ENCODE results near the gene RPL5.

Gene RPL5

GRCh38 chr1:92853299-92853698 lies 21.5 kb downstream of the RPL5 start:
- H3K4me3 ChIP-seq, result no peak overlapping the region
- no peaks in the 10 kb centered on the region for H3K9me3 ChIP-seq
- DNase-seq (ENCODE audit: low spot score in 2 of 2), result no peak
- in situ Hi-C loops (cut with MboI; ENCODE audit: low sequenced_read_pairs), result no loop called here
- no peaks in the 10 kb centered on the region for H3K27me3 ChIP-seq (ENCODE audit: low read depth)
- no peaks in the 10 kb centered on the region for H3K36me3 ChIP-seq (replicated peaks)
- no peaks in the 10 kb centered on the region for H3K4me1 ChIP-seq

GRCh38 chr1:92854101-92854785 lies 22.4 kb downstream of the RPL5 start:
- H3K4me1 ChIP-seq, result 0 out of 2 replicates have a peak, but pooled peaks cover 2% of the 10 kb centered on the region
- in situ Hi-C loops (cut with MboI; ENCODE audit: low sequenced_read_pairs), result no loop called here
- H3K27me3 ChIP-seq (ENCODE audit: low read depth), result no peaks in the 10 kb centered on the region
- no peaks in the 10 kb centered on the region for H3K36me3 ChIP-seq (replicated peaks)
- H3K4me3 ChIP-seq, result no peak overlapping the region
- H3K9me3 ChIP-seq, result no peaks in the 10 kb centered on the region
- DNase-seq (ENCODE audit: low spot score in 2 of 2), result no peak

GRCh38 chr1:92855236-92855635 lies 23.4 kb downstream of the RPL5 start:
- DNase-seq (ENCODE audit: low spot score in 2 of 2), result no peak
- Histone ChIP-seq H3K9me3 (no peaks in the 10 kb centered on the region), H3K4me3 (no peak overlapping the region), H3K27me3 (ENCODE audit: low read depth) (no peaks in the 10 kb centered on the region), H3K4me1 (0 out of 2 replicates have a peak, but pooled peaks cover 3% of the 10 kb centered on the region), H3K36me3 (replicated peaks) (no peaks in the 10 kb centered on the region)
- in situ Hi-C loops (cut with MboI; ENCODE audit: low sequenced_read_pairs), result no loop called here

GRCh38 chr1:92857817-92858216 lies 26.0 kb downstream of the RPL5 start:
- in situ Hi-C loops (cut with MboI; ENCODE audit: low sequenced_read_pairs), result no loop called here
- H3K27me3 ChIP-seq (ENCODE audit: low read depth), result no peaks in the 10 kb centered on the region; the same call in 1 of the 2 replicates
- no peaks in the 10 kb centered on the region for H3K36me3 ChIP-seq (replicated peaks)
- DNase-seq (ENCODE audit: low spot score in 2 of 2), result no peak
- no peaks in the 10 kb centered on the region for H3K9me3 ChIP-seq
- H3K4me1 ChIP-seq, result 0 out of 2 replicates have a peak, but pooled peaks cover 3% of the 10 kb centered on the region
- H3K4me3 ChIP-seq, result no peak overlapping the region

GRCh38 chr1:92858564-92859399 lies 26.9 kb downstream of the RPL5 start:
- Histone ChIP-seq H3K9me3 (no peaks in the 10 kb centered on the region), H3K27me3 (ENCODE audit: low read depth) (no peaks in the 10 kb centered on the region; the same call in 1 of the 2 replicates), H3K4me3 (no peak overlapping the region), H3K4me1 (0 out of 2 replicates have a peak, but pooled peaks cover 3% of the 10 kb centered on the region), H3K36me3 (replicated peaks) (no peaks in the 10 kb centered on the region)
- in situ Hi-C loops (cut with MboI; ENCODE audit: low sequenced_read_pairs), result no loop called here
- DNase-seq (ENCODE audit: low spot score in 2 of 2), result peak; percentile 65 to 75

- Histone ChIP-seq H3K4me3 (no peak overlapping the region), H3K36me3 (replicated peaks) (no peaks in the 10 kb centered on the region), H3K4me1 (0 out of 2 replicates have a peak, but pooled peaks cover 3% of the 10 kb centered on the region), H3K27me3 (ENCODE audit: low read depth) (no peaks in the 10 kb centered on the region; the same call in none of the 2 replicates), H3K9me3 (no peaks in the 10 kb centered on the region)
- DNase-seq (ENCODE audit: low spot score in 2 of 2), result no peak
- in situ Hi-C loops (cut with MboI; ENCODE audit: low sequenced_read_pairs), result loop anchor here (5.0 kb wide), 1 partner anchor 133 kb away; no protein-coding TSS in a partner anchor
Measured at GRCh38 chr1:92859400-92860039, 27.7 kb downstream of the RPL5 start.

- DNase-seq (ENCODE audit: low spot score in 2 of 2), result no peak
- H3K4me1 ChIP-seq, result 0 out of 2 replicates have a peak, but pooled peaks cover 3% of the 10 kb centered on the region
- no peaks in the 10 kb centered on the region; the same call in none of the 2 replicates for H3K27me3 ChIP-seq (ENCODE audit: low read depth)
- no peaks in the 10 kb centered on the region for H3K9me3 ChIP-seq
- no peak overlapping the region for H3K4me3 ChIP-seq
- H3K36me3 ChIP-seq (replicated peaks), result no peaks in the 10 kb centered on the region
- in situ Hi-C loops (cut with MboI; ENCODE audit: low sequenced_read_pairs), result loop anchor here (5.0 kb wide), 1 partner anchor 130 kb away; no protein-coding TSS in a partner anchor
Measured at GRCh38 chr1:92862605-92863004, 30.8 kb downstream of the RPL5 start.

- no peak overlapping the region for H3K4me3 ChIP-seq
- in situ Hi-C loops (cut with MboI; ENCODE audit: low sequenced_read_pairs), result loop anchor here (5.0 kb wide), 1 partner anchor 128 kb away; no protein-coding TSS in a partner anchor
- H3K4me1 ChIP-seq, result 0 out of 2 replicates have a peak, but pooled peaks cover 2% of the 10 kb centered on the region
- no peak for DNase-seq (ENCODE audit: low spot score in 2 of 2)
- no peaks in the 10 kb centered on the region for H3K9me3 ChIP-seq
- no peaks in the 10 kb centered on the region; the same call in none of the 2 replicates for H3K27me3 ChIP-seq (ENCODE audit: low read depth)
- no peaks in the 10 kb centered on the region for H3K36me3 ChIP-seq (replicated peaks)
Measured at GRCh38 chr1:92864131-92864530, 32.3 kb downstream of the RPL5 start.

GRCh38 chr1:92870591-92870990 lies 38.8 kb downstream of the RPL5 start:
- Histone ChIP-seq H3K4me3 (no peak overlapping the region), H3K36me3 (replicated peaks) (no peaks in the 10 kb centered on the region), H3K9me3 (0 out of 2 replicates have a peak, but pooled peaks cover 6% of the 10 kb centered on the region), H3K27me3 (ENCODE audit: low read depth) (no peaks in the 10 kb centered on the region), H3K4me1 (no peaks in the 10 kb centered on the region)
- in situ Hi-C loops (cut with MboI; ENCODE audit: low sequenced_read_pairs), result no loop called here
- no peak for DNase-seq (ENCODE audit: low spot score in 2 of 2)

GRCh38 chr1:92872719-92873118 lies 40.9 kb downstream of the RPL5 start:
- Histone ChIP-seq H3K4me1 (no peaks in the 10 kb centered on the region), H3K9me3 (0 out of 2 replicates have a peak, but pooled peaks cover 6% of the 10 kb centered on the region), H3K4me3 (no peak overlapping the region), H3K27me3 (ENCODE audit: low read depth) (peaks cover 8% of the 10 kb centered on the region), H3K36me3 (replicated peaks) (no peaks in the 10 kb centered on the region)
- no peak for DNase-seq (ENCODE audit: low spot score in 2 of 2)
- in situ Hi-C loops (cut with MboI; ENCODE audit: low sequenced_read_pairs), result no loop called here

- H3K4me1 ChIP-seq, result no peaks in the 10 kb centered on the region
- H3K36me3 ChIP-seq (replicated peaks), result no peaks in the 10 kb centered on the region
- no peak for DNase-seq (ENCODE audit: low spot score in 2 of 2)
- in situ Hi-C loops (cut with MboI; ENCODE audit: low sequenced_read_pairs), result no loop called here
- H3K9me3 ChIP-seq, result 0 out of 2 replicates have a peak, but pooled peaks cover 6% of the 10 kb centered on the region
- H3K27me3 ChIP-seq (ENCODE audit: low read depth), result peaks cover 8% of the 10 kb centered on the region
- H3K4me3 ChIP-seq, result no peak overlapping the region
Measured at GRCh38 chr1:92874987-92875386, 43.1 kb downstream of the RPL5 start.

- Histone ChIP-seq H3K4me1 (no peaks in the 10 kb centered on the region), H3K9me3 (0 out of 2 replicates have a peak, but pooled peaks cover 6% of the 10 kb centered on the region), H3K36me3 (replicated peaks) (no peaks in the 10 kb centered on the region), H3K4me3 (no peak overlapping the region), H3K27me3 (ENCODE audit: low read depth) (peaks cover 8% of the 10 kb centered on the region)
- DNase-seq (ENCODE audit: low spot score in 2 of 2), result no peak
- in situ Hi-C loops (cut with MboI; ENCODE audit: low sequenced_read_pairs), result no loop called here
Measured at GRCh38 chr1:92876351-92876750, 44.5 kb downstream of the RPL5 start.

- no peaks in the 10 kb centered on the region for H3K4me1 ChIP-seq
- H3K27me3 ChIP-seq (ENCODE audit: low read depth), result peaks cover 8% of the 10 kb centered on the region
- in situ Hi-C loops (cut with MboI; ENCODE audit: low sequenced_read_pairs), result no loop called here
- no peak for DNase-seq (ENCODE audit: low spot score in 2 of 2)
- no peak overlapping the region for H3K4me3 ChIP-seq
- H3K9me3 ChIP-seq, result 0 out of 2 replicates have a peak, but pooled peaks cover 6% of the 10 kb centered on the region
- no peaks in the 10 kb centered on the region for H3K36me3 ChIP-seq (replicated peaks)
Measured at GRCh38 chr1:92877081-92877711, 45.4 kb downstream of the RPL5 start.
